Urinary bladder (tissue), 4 donors: Measurements from ENCODE around the gene TYRO3. TPM values are rescaled to one million over a fixed set of nuclear protein-coding genes. Genes with fewer than 3 reads are reported as not detected.
"Not testable (repeated sequence)": the region's sequence is repeated elsewhere in the genome, so short reads cannot be mapped to it uniquely, and the experiment has no call there.

ENCODE experiments used
- DNase-seq: peaks from one replicate; pipeline ENCODE4 v3.0.0-alpha.2; 2015; ENCODE audit errors: extremely low spot score
- H3K27ac ChIP-seq: one replicate; pipeline ENCODE4 v1.5.1; 2013; ENCODE audit warnings: low read depth, mild to moderate bottlenecking, moderate library complexity
- H3K36me3 ChIP-seq: one replicate; pipeline ENCODE4 v1.6.1; 2013; ENCODE audit warnings: mild to moderate bottlenecking, moderate library complexity; ENCODE audit not compliant: insufficient read depth
- H3K4me1 ChIP-seq: one replicate; pipeline ENCODE4 v1.6.1; 2013; ENCODE audit warnings: mild to moderate bottlenecking, moderate library complexity; ENCODE audit not compliant: insufficient read depth
- H3K4me3 ChIP-seq: one replicate; pipeline ENCODE4 v1.5.1; 2013; ENCODE audit warnings: low read depth, low read length
- WGBS: extraction: QIAGEN DNeasy Blood & Tissue Kit; methylation state at CpG from one replicate; pipeline ENCODE4 v1.1.7; 2013; 5-methylcytosine and 5-hydroxymethylcytosine counted together
- polyA plus RNA-seq: library from polyadenylated mRNA; stranded (reverse); fragments of 200-250 nt; gene quantifications from one replicate; pipeline ENCODE4 v1.2.3, GENCODE V29; 2013
- total RNA-seq: library from RNA; depleted of rRNA; stranded (reverse); fragments of >200 nt; gene quantifications from one replicate; pipeline ENCODE4 v1.2.3, GENCODE V29; 2014
- donor health status: healthy with polysubstance abuse.
- donor health status: healthy.

Gene TYRO3
- total and polyA plus RNA-seq, 2 donors: 8.6 to 16.8 TPM

DNA sequence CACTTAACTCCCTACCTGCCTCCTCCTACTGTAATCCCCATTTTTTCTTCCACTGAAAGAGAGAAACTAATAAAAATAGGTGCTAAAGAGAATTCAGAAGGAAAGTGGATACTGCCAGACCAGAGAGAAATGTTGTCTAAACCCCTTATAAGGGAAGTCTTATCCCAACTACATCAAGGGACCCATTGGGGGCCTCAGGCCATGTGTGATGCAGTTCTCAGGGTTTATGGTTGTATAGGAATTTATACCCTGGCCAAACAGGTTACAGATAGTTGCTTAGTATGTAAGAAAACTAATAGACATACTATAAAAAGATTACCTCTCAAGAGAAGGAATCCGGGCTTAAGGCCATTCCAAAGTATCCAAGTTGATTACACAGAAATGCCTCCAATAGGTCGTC is 30.6 kb downstream of the TYRO3 start:
- 65% methylated on average over 2 of the region's 2 CpGs for WGBS

DNA sequence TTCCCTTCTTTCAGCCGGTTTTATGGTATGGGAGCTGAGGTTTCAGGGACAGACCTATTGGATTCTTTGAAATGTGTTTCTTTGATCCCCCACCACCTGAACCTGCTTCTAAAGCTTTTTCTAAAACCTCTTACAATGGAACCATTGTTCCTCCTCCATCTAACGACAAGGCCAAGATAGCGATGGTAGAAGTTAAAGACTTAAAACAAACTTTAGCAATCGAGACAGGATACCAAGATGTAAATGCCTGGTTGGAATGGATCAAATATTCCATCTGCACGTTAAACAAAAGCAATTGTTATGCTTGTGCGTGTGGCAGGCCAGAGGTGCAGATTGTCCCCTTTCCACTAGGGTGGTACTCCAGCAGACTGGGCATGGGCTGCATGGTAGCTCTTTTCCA is 32.2 kb downstream of the TYRO3 start:
- DNase-seq, H3K27ac ChIP-seq, H3K36me3 ChIP-seq, H3K4me1 ChIP-seq, H3K4me3 ChIP-seq: not testable (repeated sequence)
- 84% methylated on average over 6 of the region's 6 CpGs for WGBS

More for the DNA sequence above, 30.6 kb downstream of the TYRO3 start:
- not testable (repeated sequence) for H3K36me3 ChIP-seq, H3K27ac ChIP-seq, H3K4me1 ChIP-seq, H3K4me3 ChIP-seq, DNase-seq

DNA sequence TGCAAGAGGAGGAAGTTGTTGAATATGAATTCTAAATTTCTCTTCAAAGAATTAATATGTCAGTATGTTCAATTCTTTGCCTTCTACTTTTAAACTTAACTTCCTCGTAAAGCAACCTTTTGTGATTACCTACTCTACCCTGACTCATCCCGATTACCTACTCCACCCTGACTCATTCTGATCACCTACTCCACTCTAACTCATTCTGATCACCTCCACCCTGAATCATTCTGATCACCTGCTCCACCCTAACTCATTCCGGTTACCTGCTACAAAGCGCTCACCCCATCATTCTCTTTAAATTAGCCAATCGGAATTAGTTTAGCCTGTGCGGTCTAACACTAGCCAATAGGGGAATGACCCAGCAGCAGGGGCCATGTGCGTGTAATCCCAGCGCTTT is 33.7 kb downstream of the TYRO3 start:
- not testable (repeated sequence) for H3K4me3 ChIP-seq, DNase-seq, H3K4me1 ChIP-seq, H3K36me3 ChIP-seq, H3K27ac ChIP-seq
- WGBS: 91% methylated on average over 8 of the region's 8 CpGs

DNA sequence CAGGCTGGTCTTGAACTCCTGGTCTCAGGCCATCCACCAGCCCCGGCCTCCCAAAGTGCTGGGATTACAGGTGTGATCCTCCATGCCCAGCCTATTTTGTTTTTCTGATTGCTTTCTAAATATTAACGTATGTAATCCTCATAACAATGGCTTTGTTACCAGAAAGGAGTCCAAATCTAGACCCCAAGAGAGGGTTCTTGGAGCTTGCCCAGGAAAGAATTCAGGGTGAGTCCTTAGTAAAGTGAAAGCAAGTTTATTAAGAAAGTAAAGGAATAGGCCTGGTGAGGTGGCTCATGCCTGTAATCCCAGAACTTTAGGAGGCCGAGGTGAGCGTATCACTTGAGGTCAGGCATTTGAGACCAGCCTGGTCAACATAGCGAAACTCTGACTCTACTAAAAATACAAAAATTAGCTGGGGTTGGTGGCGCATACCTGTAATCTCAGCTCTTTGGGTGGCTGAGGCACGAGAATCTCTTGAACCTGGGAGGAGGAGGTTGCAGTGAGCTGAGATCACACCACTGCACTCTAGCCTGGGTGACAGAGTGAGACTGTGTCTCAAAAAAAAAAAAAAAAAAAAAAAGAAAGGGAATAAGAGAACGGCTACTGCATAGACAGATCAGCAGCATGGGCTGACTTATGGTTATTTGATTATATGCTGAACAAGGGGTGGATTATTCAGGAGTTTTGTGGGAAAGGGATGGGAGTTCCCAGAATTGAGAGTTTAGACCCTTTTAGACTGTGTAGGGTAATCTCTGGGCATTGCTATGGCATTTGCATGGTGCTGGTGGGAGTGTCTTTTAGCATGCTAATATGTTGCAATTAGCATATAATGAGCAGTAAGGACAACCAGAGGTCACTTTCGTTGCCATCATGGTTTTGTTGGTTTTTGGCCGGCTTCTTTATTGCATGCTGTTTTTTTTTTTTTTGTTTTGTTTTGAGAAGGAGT is 36.1 kb downstream of the TYRO3 start:
- DNase-seq: no peak
- Histone ChIP-seq H3K27ac (no peak overlapping the region), H3K36me3 (no peaks in the 10 kb centered on the region), H3K4me3 (no peak overlapping the region), H3K4me1 (no peaks in the 10 kb centered on the region)
- WGBS: 90% methylated on average over 10 of the region's 10 CpGs

DNA sequence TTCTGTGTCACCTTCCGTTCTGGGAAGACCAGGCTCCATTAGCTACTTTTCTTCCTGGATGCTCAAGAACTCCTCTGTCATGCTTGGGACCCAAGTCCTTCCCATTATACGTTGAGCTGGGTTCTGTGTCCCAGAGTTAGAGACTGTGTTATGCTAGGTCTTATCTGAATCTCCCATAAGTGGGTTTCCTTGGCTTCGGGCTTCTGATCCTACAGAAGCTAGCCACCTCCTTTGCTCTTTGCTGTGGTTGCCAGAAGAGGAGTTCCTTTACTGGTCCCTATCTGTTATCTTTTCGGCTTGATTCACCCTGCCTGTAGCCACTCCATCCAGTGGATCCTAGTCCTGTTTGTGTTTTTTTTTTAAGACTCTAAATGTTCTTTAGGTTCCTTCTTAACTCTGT is 38.0 kb downstream of the TYRO3 start:
- WGBS: 83% methylated on average over 4 of the region's 4 CpGs
- Histone ChIP-seq H3K4me1 (no peaks in the 10 kb centered on the region), H3K4me3 (no peak overlapping the region)

GRCh38 chr15:41597787-41598186 is 38.8 kb downstream of the TYRO3 start:
- DNase-seq: no peak
- WGBS: 94% methylated on average over 5 of the region's 5 CpGs
- H3K4me1 ChIP-seq: no peaks in the 10 kb centered on the region
- no peaks in the 10 kb centered on the region for H3K36me3 ChIP-seq
- H3K27ac ChIP-seq: no peak overlapping the region
- H3K4me3 ChIP-seq: no peak overlapping the region

More for the DNA sequence above, 38.0 kb downstream of the TYRO3 start:
- DNase-seq: no peak
- Histone ChIP-seq H3K36me3 (no peaks in the 10 kb centered on the region), H3K27ac (no peak overlapping the region)

GRCh38 chr15:41599061-41599460 is 40.0 kb downstream of the TYRO3 start:
- Histone ChIP-seq H3K4me3 (no peak overlapping the region), H3K4me1 (no peaks in the 10 kb centered on the region), H3K27ac (no peak overlapping the region), H3K36me3 (no peaks in the 10 kb centered on the region)
- WGBS: 69% methylated on average over 1 of the region's 1 CpG
- no peak for DNase-seq

DNA sequence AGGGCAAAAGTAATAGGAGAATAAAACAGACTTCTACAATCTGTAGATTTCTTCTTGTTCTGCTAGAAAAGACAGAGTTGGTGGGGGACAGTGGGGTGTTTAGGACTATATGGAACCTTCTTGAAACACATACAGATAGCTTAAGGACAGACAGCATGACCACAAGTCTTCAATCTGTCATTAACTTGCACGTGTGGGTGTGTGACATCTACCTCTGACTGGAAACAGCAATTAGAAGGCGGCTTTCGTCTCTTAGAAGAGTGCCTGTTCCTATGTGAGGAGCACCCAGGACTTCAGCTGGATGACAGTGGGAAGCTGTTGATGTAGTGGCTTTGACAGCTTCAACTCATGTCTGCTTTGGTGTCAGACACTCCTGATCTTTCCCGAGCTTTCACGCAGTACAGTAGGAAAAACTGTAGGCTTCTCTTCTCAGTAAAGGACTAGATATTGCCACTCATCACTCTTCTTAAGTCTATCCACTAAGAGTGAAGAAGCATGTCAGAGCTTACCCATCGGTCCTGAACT is 44.5 kb downstream of the TYRO3 start:
- no peak overlapping the region for H3K4me3 ChIP-seq
- H3K27ac ChIP-seq: no peak overlapping the region
- no peaks in the 10 kb centered on the region for H3K4me1 ChIP-seq
- no peak for DNase-seq
- WGBS: 79% methylated on average over 6 of the region's 6 CpGs
- H3K36me3 ChIP-seq: no peaks in the 10 kb centered on the region

DNA sequence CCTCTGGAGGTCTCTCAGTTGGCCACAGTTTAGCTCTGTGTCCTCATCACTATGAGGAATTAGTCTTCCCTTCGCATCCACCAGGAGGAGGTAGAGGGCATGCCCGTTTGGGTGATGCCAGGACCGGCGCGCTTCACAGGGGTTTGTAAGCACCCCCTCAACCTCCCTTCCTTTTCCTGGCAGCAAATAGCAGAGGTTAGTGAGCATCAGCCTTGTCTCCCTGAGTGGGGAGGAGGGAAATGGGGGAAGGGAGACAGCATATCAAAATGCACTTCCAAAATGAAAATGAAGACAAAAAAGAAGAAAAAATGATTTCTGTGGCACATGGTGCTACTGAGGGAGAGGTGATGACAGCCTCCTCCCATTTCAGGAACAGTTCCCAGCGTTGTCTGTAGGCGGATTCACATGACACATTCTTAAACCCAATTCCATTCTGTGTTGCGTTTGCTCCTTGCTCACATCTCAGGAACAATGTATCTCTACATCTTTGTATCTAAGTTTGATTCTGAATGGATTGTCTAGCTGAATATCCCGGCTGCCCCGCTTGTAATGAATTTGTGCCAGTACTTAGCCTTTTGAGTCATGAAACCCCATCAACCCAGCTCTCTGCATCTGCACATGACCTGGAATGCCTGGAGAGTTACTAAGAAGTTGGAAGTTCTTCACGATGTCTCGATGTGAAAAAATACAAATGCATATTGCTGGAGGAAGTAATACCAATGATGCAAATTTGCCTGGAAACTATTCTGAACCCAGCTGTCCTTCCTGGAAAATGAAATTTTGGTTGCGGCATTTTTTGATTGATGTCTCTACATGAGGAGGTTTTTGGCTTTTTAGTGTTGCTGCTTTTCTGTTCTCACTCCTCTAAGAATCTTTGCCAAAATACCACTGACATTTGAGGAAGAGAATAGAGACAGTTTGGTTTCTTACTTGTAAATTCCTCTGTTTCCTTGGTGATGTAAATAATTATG is 45.2 kb downstream of the TYRO3 start:
- no peaks in the 10 kb centered on the region for H3K4me1 ChIP-seq
- H3K4me3 ChIP-seq: no peak overlapping the region
- no peak overlapping the region for H3K27ac ChIP-seq
- 10% methylated on average over 13 of the region's 13 CpGs for WGBS
- H3K36me3 ChIP-seq: no peaks in the 10 kb centered on the region
- DNase-seq: no peak

GRCh38 chr15:41605566-41605965 is 46.6 kb downstream of the TYRO3 start:
- no peaks in the 10 kb centered on the region for H3K4me1 ChIP-seq
- H3K36me3 ChIP-seq: no peaks in the 10 kb centered on the region
- H3K4me3 ChIP-seq: no peak overlapping the region
- 87% methylated on average over 3 of the region's 3 CpGs for WGBS
- H3K27ac ChIP-seq: no peak overlapping the region
- no peak for DNase-seq

- no peak for DNase-seq
- 63% methylated on average over 1 of the region's 1 CpG for WGBS
- Histone ChIP-seq H3K4me1 (no peaks in the 10 kb centered on the region), H3K4me3 (no peak overlapping the region), H3K36me3 (no peaks in the 10 kb centered on the region), H3K27ac (no peak overlapping the region)
Observed at GRCh38 chr15:41606997-41607396, 48.0 kb downstream of the TYRO3 start.

GRCh38 chr15:41609123-41609522 is 50.1 kb downstream of the TYRO3 start:
- DNase-seq: no peak
- Histone ChIP-seq H3K36me3 (no peaks in the 10 kb centered on the region), H3K4me1 (no peaks in the 10 kb centered on the region), H3K4me3 (no peak overlapping the region), H3K27ac (no peak overlapping the region)
- WGBS: 94% methylated on average over 1 of the region's 1 CpG

DNA sequence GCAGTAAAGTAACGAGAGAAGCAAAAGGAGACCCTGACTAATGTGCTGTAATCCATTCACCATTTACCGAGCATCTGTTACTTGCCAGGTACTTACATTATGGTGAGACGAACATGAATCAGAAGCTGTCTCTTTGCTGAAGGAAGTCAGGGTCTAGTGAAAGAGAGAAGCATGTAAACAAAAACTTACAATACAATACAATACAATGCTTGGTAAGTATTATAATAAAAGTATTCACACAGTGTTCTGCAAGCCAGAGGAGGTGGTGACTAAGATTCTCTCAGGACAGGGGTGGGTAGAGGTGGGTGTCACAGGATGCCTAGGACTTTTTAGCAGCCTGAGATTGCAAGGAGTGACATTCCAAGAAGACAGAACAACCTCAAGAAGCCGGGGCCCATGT is 51.0 kb downstream of the TYRO3 start:
- H3K36me3 ChIP-seq: no peaks in the 10 kb centered on the region
- no peak overlapping the region for H3K4me3 ChIP-seq
- no peak for DNase-seq
- 52% methylated on average over 4 of the region's 4 CpGs for WGBS
- no peaks in the 10 kb centered on the region for H3K4me1 ChIP-seq
- H3K27ac ChIP-seq: no peak overlapping the region
